GM21526 (cell line): Measurements from ENCODE around the gene TM9SF4.
"Not testable (repeated sequence)": the region's sequence is repeated elsewhere in the genome, so short reads cannot be mapped to it uniquely, and the experiment has no call there.

Source experiments
- ATAC-seq: cut with Tn5 transposase; IDR thresholded peaks from one replicate; pipeline ENCODE4 v1.9.1; 2021; ENCODE audit warnings: moderate library complexity; ENCODE audit not compliant: unreplicated experiment, low FRiP score

Gene TM9SF4

GRCh38 chr20:32153771-32154170 is 44.3 kb downstream of the TM9SF4 start:
- ATAC-seq = no peak

GRCh38 chr20:32155017-32155981 is 45.8 kb downstream of the TM9SF4 start:
- no peak for ATAC-seq

- no peak for ATAC-seq
Measured at GRCh38 chr20:32157611-32158010, 48.1 kb downstream of the TM9SF4 start.

- no peak for ATAC-seq
Measured at GRCh38 chr20:32158351-32158750, 48.8 kb downstream of the TM9SF4 start.

GRCh38 chr20:32158943-32159660 is 49.6 kb downstream of the TM9SF4 start:
- ATAC-seq = no peak

- no peak for ATAC-seq
Measured at GRCh38 chr20:32159766-32160221, 50.3 kb downstream of the TM9SF4 start.

GRCh38 chr20:32160341-32160740 is 50.8 kb downstream of the TM9SF4 start:
- ATAC-seq = no peak

GRCh38 chr20:32162351-32162750 is 52.8 kb downstream of the TM9SF4 start:
- ATAC-seq = no peak

GRCh38 chr20:32163951-32164350 is 54.4 kb downstream of the TM9SF4 start:
- no peak for ATAC-seq

- ATAC-seq = no peak
Measured at GRCh38 chr20:32164984-32165735, 55.6 kb downstream of the TM9SF4 start.

- no peak for ATAC-seq
Measured at GRCh38 chr20:32165836-32166545, 56.5 kb downstream of the TM9SF4 start.

GRCh38 chr20:32167552-32167951 is 58.0 kb downstream of the TM9SF4 start:
- ATAC-seq = no peak

- ATAC-seq = no peak
Measured at GRCh38 chr20:32168184-32168910, 58.8 kb downstream of the TM9SF4 start.

- ATAC-seq = not testable (repeated sequence)
Measured at GRCh38 chr20:32177696-32178095, 68.2 kb downstream of the TM9SF4 start.

- ATAC-seq = no peak
Measured at GRCh38 chr20:32179515-32179914, 70.0 kb downstream of the TM9SF4 start.

GRCh38 chr20:32179934-32180333 is 70.4 kb downstream of the TM9SF4 start:
- no peak for ATAC-seq

- ATAC-seq = no peak
Measured at GRCh38 chr20:32181606-32182005, 72.1 kb downstream of the TM9SF4 start.

GRCh38 chr20:32183947-32184635 is 74.6 kb downstream of the TM9SF4 start:
- no peak for ATAC-seq
